AG10803 (cell line): Measurements from ENCODE around the gene BLVRB.

Source experiments
- DNase-seq: peaks from one replicate; pipeline ENCODE4 v3.0.0; 2010; ENCODE audit warnings: low read depth
- H3K4me3 ChIP-seq: 2 replicates; pipeline ENCODE4 v1.5.1; 2011; ENCODE audit warnings: mild to moderate bottlenecking, low read length, control low read depth
- TF ChIP-seq, protein P1 (sequence below): conservative IDR thresholded peaks from 2 replicates; pipeline ENCODE4 v1.5.1; 2011; ENCODE audit warnings: mild to moderate bottlenecking, low read length, control low read depth, inconsistent platforms

The BLVRB gene

DNA sequence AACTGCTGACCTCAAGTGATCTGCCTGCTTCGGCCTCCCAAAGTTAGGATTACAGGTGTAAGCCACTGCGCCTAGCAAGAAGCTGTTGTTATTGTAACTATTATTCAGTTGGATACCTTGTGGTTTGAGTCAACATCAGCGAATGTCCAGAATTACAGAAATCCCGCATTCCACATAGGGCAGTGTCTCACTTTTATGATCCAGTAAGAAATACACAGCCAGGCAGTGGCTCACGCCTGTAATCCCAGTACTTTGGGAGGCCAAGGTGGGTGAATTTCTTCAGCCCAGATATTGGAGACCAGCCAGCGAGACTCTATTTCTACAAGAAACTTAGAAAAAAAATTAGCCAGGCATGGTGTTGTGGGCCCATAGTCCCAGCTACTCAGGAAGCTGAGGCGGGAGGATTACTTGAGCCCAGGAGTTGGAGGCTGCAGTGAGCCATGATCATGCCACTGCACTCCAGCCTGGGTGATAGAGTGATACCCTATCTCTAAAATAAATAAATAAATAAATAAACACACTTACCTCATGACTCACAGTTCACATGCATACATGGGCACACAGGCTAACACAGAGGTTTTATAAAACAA lies 45.1 kb upstream of the BLVRB start:
- no peak for DNase-seq
- no peak overlapping the region for H3K4me3 ChIP-seq
- TF ChIP-seq, protein P1, sequence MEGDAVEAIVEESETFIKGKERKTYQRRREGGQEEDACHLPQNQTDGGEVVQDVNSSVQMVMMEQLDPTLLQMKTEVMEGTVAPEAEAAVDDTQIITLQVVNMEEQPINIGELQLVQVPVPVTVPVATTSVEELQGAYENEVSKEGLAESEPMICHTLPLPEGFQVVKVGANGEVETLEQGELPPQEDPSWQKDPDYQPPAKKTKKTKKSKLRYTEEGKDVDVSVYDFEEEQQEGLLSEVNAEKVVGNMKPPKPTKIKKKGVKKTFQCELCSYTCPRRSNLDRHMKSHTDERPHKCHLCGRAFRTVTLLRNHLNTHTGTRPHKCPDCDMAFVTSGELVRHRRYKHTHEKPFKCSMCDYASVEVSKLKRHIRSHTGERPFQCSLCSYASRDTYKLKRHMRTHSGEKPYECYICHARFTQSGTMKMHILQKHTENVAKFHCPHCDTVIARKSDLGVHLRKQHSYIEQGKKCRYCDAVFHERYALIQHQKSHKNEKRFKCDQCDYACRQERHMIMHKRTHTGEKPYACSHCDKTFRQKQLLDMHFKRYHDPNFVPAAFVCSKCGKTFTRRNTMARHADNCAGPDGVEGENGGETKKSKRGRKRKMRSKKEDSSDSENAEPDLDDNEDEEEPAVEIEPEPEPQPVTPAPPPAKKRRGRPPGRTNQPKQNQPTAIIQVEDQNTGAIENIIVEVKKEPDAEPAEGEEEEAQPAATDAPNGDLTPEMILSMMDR = no peak

DNA sequence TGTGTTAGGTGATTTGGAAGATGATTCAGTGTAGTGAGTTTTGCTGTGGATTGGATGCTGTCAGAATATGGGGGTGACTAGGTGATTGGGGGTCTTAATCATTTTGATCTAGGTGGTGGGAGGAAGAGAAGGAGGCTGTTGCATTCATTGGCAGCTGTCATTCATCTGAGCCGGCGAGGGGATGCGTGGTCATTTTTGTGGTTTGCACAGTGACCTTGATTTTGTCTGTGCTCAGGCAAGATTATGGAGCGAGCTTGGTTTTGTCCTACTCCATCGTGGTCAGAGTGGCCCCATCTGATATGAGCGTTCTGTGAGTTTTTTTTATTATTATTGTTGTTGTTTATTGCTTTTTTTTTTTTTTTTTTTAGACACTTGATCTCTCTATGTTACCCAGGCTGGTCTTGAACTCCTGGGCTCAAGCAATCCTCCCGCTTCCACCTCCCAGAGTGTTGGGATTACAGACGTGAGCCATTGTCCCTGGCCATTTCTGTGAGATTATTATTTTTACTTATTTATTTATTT lies 43.3 kb upstream of the BLVRB start:
- TF ChIP-seq, protein P1 = no peak
- no peak for DNase-seq
- H3K4me3 ChIP-seq = no peak overlapping the region

DNA sequence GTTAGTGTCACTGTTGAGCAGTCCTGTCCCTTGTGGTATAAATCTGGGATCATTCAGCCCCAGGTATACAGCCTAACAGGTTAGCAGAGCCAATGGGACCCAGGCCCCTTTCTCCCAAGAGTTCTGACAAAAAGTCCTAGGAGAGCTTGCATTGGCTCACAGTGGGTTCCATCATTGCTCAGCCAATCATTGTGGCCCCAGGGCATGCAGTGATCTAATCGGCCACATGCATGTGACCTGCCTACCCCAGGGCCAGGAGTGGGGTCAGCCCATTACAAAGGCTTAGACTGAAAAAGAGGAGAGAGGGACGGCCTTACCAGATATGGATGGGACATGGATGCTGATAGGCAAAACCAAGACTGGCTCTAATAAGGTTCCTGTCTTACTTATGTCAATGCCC lies 42.3 kb upstream of the BLVRB start:
- DNase-seq = no peak
- H3K4me3 ChIP-seq = no peak overlapping the region
- TF ChIP-seq, protein P1 = no peak

DNA sequence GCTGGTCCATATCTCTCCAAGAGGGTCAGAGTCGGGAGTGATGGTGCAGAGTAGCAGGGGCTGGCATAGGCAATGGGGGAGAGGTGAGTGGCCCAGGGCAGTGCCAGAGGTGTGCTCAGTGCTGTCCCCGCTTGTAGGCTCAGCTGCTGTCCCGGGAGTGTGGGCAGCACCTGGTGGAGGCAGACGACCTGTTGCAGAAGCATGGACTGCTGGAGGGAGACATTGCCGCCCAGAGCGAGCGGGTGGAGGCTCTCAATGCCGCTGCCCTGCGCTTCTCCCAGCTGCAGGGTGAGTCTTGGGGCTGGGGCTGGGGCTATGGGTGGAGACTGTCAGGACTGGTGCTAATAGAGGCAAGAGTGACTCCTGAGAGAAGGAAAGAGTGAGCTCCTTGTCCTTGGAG lies 40.6 kb upstream of the BLVRB start:
- TF ChIP-seq, protein P1 = no peak
- no peak for DNase-seq
- no peak overlapping the region for H3K4me3 ChIP-seq

DNA sequence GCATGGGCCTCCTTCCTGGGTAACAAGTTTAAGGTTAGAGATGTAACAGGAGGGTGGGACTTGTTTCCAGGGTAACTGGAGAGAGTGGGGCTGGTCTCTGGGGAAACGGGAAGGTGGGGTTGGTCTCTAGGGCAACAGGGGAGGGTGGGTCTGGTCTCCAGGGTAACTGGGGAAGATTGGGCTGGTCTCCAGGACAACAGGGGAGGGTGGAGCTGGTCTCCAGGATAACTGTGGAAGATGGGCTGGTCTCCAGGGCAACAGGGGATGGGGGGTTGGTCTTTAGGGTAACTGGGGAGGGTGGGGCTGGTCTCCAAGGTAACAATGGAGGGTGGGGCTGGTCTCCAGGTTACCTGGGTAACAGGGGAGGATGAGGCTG lies 37.8 kb upstream of the BLVRB start:
- TF ChIP-seq, protein P1 = no peak
- DNase-seq = no peak
- no peak overlapping the region for H3K4me3 ChIP-seq

DNA sequence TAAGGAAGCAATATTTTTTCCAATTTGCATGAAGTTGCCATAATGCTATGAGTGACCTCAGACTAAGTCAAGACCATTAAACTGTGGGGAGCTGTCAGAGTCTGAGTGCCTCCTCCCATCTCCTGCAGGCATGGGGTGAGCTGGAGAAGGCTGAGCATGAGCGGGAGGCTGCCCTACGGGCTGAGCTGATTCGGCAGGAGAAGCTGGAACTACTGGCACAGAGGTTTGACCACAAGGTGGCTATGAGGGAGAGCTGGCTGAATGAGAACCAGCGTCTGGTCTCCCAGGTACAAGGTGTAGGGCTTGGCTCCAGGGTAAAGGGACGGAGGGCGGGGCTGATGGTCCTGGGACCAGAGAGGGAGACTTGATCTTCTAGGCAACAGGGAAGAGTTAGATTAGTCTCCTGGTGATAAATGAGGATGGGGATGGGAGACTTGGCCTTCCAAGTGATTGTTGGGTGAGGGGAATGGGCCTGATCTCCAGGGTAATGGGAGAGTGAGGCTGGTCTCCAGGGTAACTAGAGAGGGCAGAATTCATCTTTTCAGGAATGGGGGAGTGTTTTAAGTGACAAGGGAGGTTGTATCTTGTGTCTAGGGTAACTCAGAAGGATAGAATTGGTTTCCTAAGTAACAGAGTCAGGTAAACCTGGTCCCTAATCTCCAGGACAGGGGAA lies 37.2 kb upstream of the BLVRB start:
- TF ChIP-seq, protein P1 = no peak
- DNase-seq = no peak

DNA sequence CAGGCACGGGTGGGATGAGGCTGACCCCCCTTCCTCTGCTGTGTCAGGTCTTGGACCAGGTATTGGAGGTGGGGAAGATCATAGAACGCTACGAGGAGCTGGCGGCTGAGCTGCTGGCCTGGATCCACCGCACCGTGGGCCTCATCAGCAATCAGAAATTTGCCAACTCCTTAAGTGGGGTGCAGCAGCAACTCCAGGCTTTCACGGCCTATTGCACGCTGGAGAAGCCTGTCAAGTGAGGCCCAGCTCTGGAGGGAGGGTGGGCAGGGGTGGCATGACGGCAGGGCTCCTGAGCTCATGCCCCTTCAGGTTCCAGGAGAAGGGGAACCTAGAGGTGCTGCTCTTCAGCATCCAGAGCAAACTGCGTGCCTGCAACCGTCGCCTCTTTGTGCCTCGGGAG lies 36.5 kb upstream of the BLVRB start:
- DNase-seq = no peak
- TF ChIP-seq, protein P1 = no peak
- H3K4me3 ChIP-seq = no peak overlapping the region

More for the DNA sequence above, 37.2 kb upstream of the BLVRB start:
- H3K4me3 ChIP-seq = no peak overlapping the region
